Mesenchymal stem cell (in vitro differentiated cells and primary cell): ENCODE results near the gene RASSF8.

Source experiments
- DNase-seq: peaks from one replicate; pipeline ENCODE4 v3.0.0-alpha.2; 2013
- H2AFZ ChIP-seq: one replicate; pipeline ENCODE4 v1.6.1; 2013; ENCODE audit warnings: low read depth, mild to moderate bottlenecking, control low read depth, inconsistent platforms, low read length, moderate library complexity
- H2AK5ac ChIP-seq: 2 replicates; pipeline ENCODE4 v1.6.1; 2013; ENCODE audit warnings: low read length, moderate library complexity, mild to moderate bottlenecking, inconsistent platforms; ENCODE audit not compliant: severe bottlenecking
- H2BK120ac ChIP-seq: one replicate; pipeline ENCODE4 v1.6.1; 2013; ENCODE audit warnings: low read depth, mild to moderate bottlenecking, inconsistent platforms, low read length, moderate library complexity
- H2BK12ac ChIP-seq, 2 experiments: one replicate each; pipeline ENCODE4 v1.6.1; 2013; ENCODE audit warnings: inconsistent platforms in 2 of 2, low read length in 2 of 2, mild to moderate bottlenecking in 2 of 2, moderate library complexity in 2 of 2, control low read depth in 1 of 2
- H2BK15ac ChIP-seq: one replicate; pipeline ENCODE4 v1.6.1; 2013; ENCODE audit warnings: mild to moderate bottlenecking, low read depth, inconsistent platforms; ENCODE audit not compliant: poor library complexity, severe bottlenecking
- H2BK5ac ChIP-seq: 2 replicates; pipeline ENCODE4 v1.6.1; 2013; ENCODE audit warnings: low read depth, mild to moderate bottlenecking, low read length, control low read depth, inconsistent platforms; ENCODE audit not compliant: poor library complexity, severe bottlenecking
- H3K14ac ChIP-seq, 2 experiments: one replicate each; pipeline ENCODE4 v1.6.1; 2013; ENCODE audit warnings: inconsistent platforms in 2 of 2, low read length in 2 of 2, control low read depth in 1 of 2, mild to moderate bottlenecking in 1 of 2, moderate library complexity in 1 of 2
- H3K18ac ChIP-seq, 2 experiments: one replicate each; pipeline ENCODE4 v1.6.1; 2013; ENCODE audit warnings: inconsistent platforms in 2 of 2, low read length in 2 of 2, control low read depth in 1 of 2, low read depth in 1 of 2, mild to moderate bottlenecking in 1 of 2
- H3K23ac ChIP-seq, 2 experiments: one replicate each; pipeline ENCODE4 v1.6.1; 2013; ENCODE audit warnings: inconsistent platforms in 2 of 2, low read length in 2 of 2, mild to moderate bottlenecking in 2 of 2, moderate library complexity in 2 of 2, control low read depth in 1 of 2
- H3K27ac ChIP-seq: 2 replicates; pipeline ENCODE4 v1.5.1; 2013; ENCODE audit warnings: mild to moderate bottlenecking, moderate library complexity, low read length, control low read depth, inconsistent platforms; ENCODE audit not compliant: poor library complexity, severe bottlenecking
- H3K27me3 ChIP-seq, 2 experiments: 2 replicates each; pipeline versions ENCODE4 v1.6.1 to v1.7.0; 2013; ENCODE audit warnings: low read length in 2 of 2, mild to moderate bottlenecking in 2 of 2, moderate library complexity in 2 of 2, control low read depth in 1 of 2, inconsistent platforms in 1 of 2; ENCODE audit not compliant: control insufficient read depth in 1 of 2, insufficient read depth in 1 of 2
- H3K36me3 ChIP-seq, 2 experiments: 2 replicates each; pipeline versions ENCODE4 v1.6.1 to v1.7.0; 2013; ENCODE audit warnings: low read length in 2 of 2, control low read depth in 1 of 2, inconsistent platforms in 1 of 2, low read depth in 1 of 2, mild to moderate bottlenecking in 1 of 2; ENCODE audit not compliant: insufficient read depth in 2 of 2, control insufficient read depth in 1 of 2
- H3K4ac ChIP-seq, 2 experiments: one replicate each; pipeline ENCODE4 v1.6.1; 2013; ENCODE audit warnings: inconsistent platforms in 2 of 2, low read length in 2 of 2, mild to moderate bottlenecking in 2 of 2, moderate library complexity in 2 of 2, control low read depth in 1 of 2, low read depth in 1 of 2
- H3K4me1 ChIP-seq: 2 replicates; pipeline ENCODE4 v1.6.1; 2013; ENCODE audit warnings: low read depth, low read length, control low read depth; ENCODE audit not compliant: control insufficient read depth, insufficient read depth
- H3K4me2 ChIP-seq: 2 replicates; pipeline ENCODE4 v1.6.1; 2013; ENCODE audit warnings: low read length, mild to moderate bottlenecking, inconsistent platforms; ENCODE audit not compliant: poor library complexity, severe bottlenecking
- H3K4me3 ChIP-seq, 2 experiments: 2 replicates each; pipeline versions ENCODE4 v1.5.1 to v1.7.0; 2013; ENCODE audit warnings: low read length in 2 of 2, mild to moderate bottlenecking in 2 of 2, control low read depth in 1 of 2, low read depth in 1 of 2; ENCODE audit not compliant: insufficient read depth in 1 of 2
- H3K79me1 ChIP-seq: replicated peaks from 2 replicates; pipeline ENCODE4 v1.6.1; 2013; ENCODE audit warnings: mild to moderate bottlenecking, control low read depth, low read length, inconsistent platforms; ENCODE audit not compliant: poor library complexity, severe bottlenecking
- H3K9ac ChIP-seq: 2 replicates; pipeline ENCODE4 v1.7.0; 2013; ENCODE audit warnings: mild to moderate bottlenecking, low read length, moderate library complexity
- H3K9me3 ChIP-seq: 2 replicates; pipeline ENCODE4 v1.7.0; 2013; ENCODE audit warnings: mild to moderate bottlenecking, low read length; ENCODE audit not compliant: control insufficient read depth
- H4K8ac ChIP-seq: one replicate; pipeline ENCODE4 v1.6.1; 2013; ENCODE audit warnings: inconsistent platforms, mild to moderate bottlenecking, low read length, moderate library complexity
- H4K91ac ChIP-seq: one replicate; pipeline ENCODE4 v1.6.1; 2013; ENCODE audit warnings: mild to moderate bottlenecking, low read length, inconsistent platforms
- WGBS: methylation state at CpG from one replicate; pipeline ENCODE4 v1.1.7; 2013; ENCODE audit warnings: mixed read lengths; 5-methylcytosine and 5-hydroxymethylcytosine counted together

RASSF8 gene

DNA sequence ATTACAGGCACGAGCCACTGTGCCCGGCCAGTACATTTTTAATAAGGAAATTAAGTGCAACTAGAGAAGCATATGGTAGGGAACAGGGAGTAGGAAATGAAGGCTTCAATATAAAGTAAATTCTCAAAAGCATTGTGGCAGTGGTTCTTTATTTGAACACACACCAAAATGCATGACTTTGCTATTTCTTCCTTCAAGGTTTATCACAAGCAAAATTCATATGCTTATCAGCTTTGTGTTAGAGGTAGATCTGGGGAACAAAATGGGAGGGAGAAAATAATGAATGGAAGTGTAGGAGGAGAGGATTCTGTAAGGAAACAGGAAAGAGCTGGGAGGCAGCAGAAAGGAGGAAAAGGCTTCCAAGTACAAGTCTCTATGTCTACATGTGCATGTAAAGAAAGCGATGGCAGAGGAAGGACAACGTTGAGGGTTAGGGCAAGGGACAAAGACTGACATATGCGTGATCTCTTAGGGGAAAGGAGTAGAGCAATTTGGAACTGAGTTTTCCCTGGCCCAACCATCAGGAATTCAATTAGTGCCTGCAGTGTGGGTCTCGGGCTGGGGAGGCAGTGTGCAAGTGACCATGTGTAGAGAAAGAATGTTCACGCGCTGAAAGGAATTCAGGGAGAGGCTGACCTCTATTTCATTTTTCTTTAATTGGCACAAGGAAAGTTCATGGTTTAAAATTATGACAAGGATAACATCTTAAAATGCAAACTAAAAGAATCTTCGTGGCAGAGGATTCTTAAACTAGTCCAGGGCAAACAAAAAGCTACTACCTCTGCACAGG lies 22.9 kb upstream of the RASSF8 start:
- no peak overlapping the region for H4K91ac ChIP-seq
- H3K23ac ChIP-seq = no peak overlapping the region
- no peaks in the 10 kb centered on the region for H3K27me3 ChIP-seq
- H3K36me3 ChIP-seq = no peaks in the 10 kb centered on the region
- no peak overlapping the region for H2BK5ac ChIP-seq
- no peak overlapping the region for H3K4me3 ChIP-seq
- WGBS = 96% methylated on average over 9 of the region's 9 CpGs
- H2BK120ac ChIP-seq = no peak overlapping the region
- H2BK15ac ChIP-seq = no peak overlapping the region
- no peaks in the 10 kb centered on the region for H3K9me3 ChIP-seq
- no peak overlapping the region for H2BK12ac ChIP-seq
- no peak overlapping the region for H3K27ac ChIP-seq
- no peak overlapping the region for H2AFZ ChIP-seq
- no peak overlapping the region for H3K4ac ChIP-seq
- H3K14ac ChIP-seq = no peak overlapping the region
- no peak overlapping the region for H3K18ac ChIP-seq
- H3K79me1 ChIP-seq = no peaks in the 10 kb centered on the region
- no peaks in the 10 kb centered on the region for H3K4me1 ChIP-seq
- DNase-seq = no peak
- H2AK5ac ChIP-seq = no peak overlapping the region
- no peak overlapping the region for H3K9ac ChIP-seq
- H3K4me2 ChIP-seq = no peak overlapping the region
- H4K8ac ChIP-seq = no peak overlapping the region

DNA sequence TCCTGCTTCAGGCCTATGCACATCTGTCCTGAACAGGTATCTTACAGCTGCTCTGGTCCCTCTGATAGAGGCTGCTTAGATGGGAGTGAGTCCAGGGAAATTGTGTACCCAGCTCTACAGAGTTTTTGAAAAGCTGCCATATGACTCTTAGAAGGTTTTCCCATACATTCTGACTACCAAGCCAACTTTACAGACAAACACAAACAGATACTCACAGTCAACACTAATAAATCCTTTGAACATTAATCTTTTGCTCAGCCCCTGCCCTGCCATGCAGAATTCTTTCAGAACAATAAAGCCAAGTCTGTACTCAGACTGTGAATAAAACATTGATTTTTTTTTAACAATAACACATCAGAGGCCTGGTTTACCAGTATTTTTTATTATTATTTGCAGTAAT lies 21.4 kb upstream of the RASSF8 start:
- H3K4ac ChIP-seq = no peak overlapping the region
- H4K91ac ChIP-seq = no peak overlapping the region
- no peak overlapping the region for H2AK5ac ChIP-seq
- H3K9me3 ChIP-seq = no peaks in the 10 kb centered on the region
- H3K27me3 ChIP-seq = no peaks in the 10 kb centered on the region
- no peak overlapping the region for H2AFZ ChIP-seq
- H2BK120ac ChIP-seq = no peak overlapping the region
- no peaks in the 10 kb centered on the region for H3K79me1 ChIP-seq
- H2BK5ac ChIP-seq = no peak overlapping the region
- H3K4me3 ChIP-seq = no peak overlapping the region
- H3K27ac ChIP-seq = no peak overlapping the region
- no peaks in the 10 kb centered on the region for H3K4me1 ChIP-seq
- no peak overlapping the region for H3K14ac ChIP-seq
- no peaks in the 10 kb centered on the region for H3K36me3 ChIP-seq
- H3K4me2 ChIP-seq = no peak overlapping the region
- no peak overlapping the region for H3K18ac ChIP-seq
- H2BK12ac ChIP-seq = no peak overlapping the region
- no peak overlapping the region for H2BK15ac ChIP-seq
- H3K9ac ChIP-seq = no peak overlapping the region
- DNase-seq = no peak
- H3K23ac ChIP-seq = no peak overlapping the region
- H4K8ac ChIP-seq = no peak overlapping the region

DNA sequence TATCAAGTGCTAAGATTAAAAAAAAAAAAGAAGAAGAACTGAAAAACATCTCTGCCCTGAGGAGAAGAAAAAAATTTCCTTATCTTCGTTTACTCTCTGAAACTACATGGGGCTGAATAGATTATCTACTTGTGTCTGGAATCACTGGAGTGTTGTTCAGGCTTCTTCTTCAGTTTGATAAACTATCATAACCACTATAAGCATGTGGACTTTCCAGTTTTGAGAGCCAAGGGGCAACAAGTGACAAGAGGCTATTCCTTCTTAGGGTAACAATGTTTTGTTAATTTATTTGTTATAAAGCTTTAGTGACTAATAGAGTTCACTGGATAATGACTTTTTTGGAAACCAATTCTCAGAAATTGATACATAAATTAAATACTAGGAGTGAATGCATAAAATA lies 19.9 kb upstream of the RASSF8 start:
- H3K4ac ChIP-seq = no peak overlapping the region
- H3K79me1 ChIP-seq = no peaks in the 10 kb centered on the region
- no peak for DNase-seq
- H3K9me3 ChIP-seq = peaks cover 7% of the 10 kb centered on the region
- no peak overlapping the region for H3K23ac ChIP-seq
- no peak overlapping the region for H3K27ac ChIP-seq
- no peaks in the 10 kb centered on the region for H3K27me3 ChIP-seq
- no peak overlapping the region for H4K8ac ChIP-seq
- no peak overlapping the region for H2BK120ac ChIP-seq
- H2AK5ac ChIP-seq = no peak overlapping the region
- no peak overlapping the region for H3K4me3 ChIP-seq
- no peak overlapping the region for H4K91ac ChIP-seq
- H2AFZ ChIP-seq = no peak overlapping the region
- H3K18ac ChIP-seq = no peak overlapping the region
- H3K9ac ChIP-seq = no peak overlapping the region
- H3K36me3 ChIP-seq = no peaks in the 10 kb centered on the region
- peaks cover 2% of the 10 kb centered on the region for H3K4me1 ChIP-seq
- H3K4me2 ChIP-seq = no peak overlapping the region
- H2BK15ac ChIP-seq = no peak overlapping the region
- WGBS = no CpG with 5 or more reads among the region's 1 CpG
- no peak overlapping the region for H3K14ac ChIP-seq
- no peak overlapping the region for H2BK12ac ChIP-seq
- H2BK5ac ChIP-seq = no peak overlapping the region

DNA sequence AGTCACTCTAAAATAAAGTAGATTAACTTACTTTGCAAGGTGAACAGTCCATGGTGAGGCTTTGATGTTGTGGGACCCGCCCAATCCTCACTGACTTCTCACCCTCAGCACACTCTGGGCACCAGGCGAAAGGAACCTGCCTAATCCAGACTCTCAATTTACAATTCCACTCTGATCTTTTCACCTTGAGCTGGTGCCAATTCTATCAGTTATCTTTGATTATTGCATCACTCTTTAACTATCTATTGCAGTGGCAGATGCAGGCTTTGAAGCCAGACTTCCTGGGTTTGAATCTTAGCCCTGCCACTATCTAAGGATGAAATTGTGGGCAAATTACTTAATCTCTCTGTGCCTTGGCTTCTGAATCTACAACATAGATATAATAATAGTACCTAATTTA lies 18.9 kb upstream of the RASSF8 start:
- H3K4me2 ChIP-seq = no peak overlapping the region
- H3K23ac ChIP-seq = no peak overlapping the region
- no peak overlapping the region for H3K9ac ChIP-seq
- H3K4me3 ChIP-seq = no peak overlapping the region
- H4K8ac ChIP-seq = no peak overlapping the region
- no peaks in the 10 kb centered on the region for H3K79me1 ChIP-seq
- no peak overlapping the region for H3K4ac ChIP-seq
- H2BK12ac ChIP-seq = no peak overlapping the region
- H4K91ac ChIP-seq = no peak overlapping the region
- no peaks in the 10 kb centered on the region for H3K27me3 ChIP-seq
- H2BK5ac ChIP-seq = no peak overlapping the region
- peaks cover 2% of the 10 kb centered on the region for H3K4me1 ChIP-seq
- no peak overlapping the region for H2BK15ac ChIP-seq
- H3K14ac ChIP-seq = no peak overlapping the region
- no peak overlapping the region for H2AFZ ChIP-seq
- H3K18ac ChIP-seq = no peak overlapping the region
- DNase-seq = no peak
- WGBS = 99% methylated on average over 2 of the region's 2 CpGs
- H2BK120ac ChIP-seq = no peak overlapping the region
- no peak overlapping the region for H2AK5ac ChIP-seq
- H3K27ac ChIP-seq = no peak overlapping the region
- H3K36me3 ChIP-seq = no peaks in the 10 kb centered on the region
- peaks cover 7% of the 10 kb centered on the region for H3K9me3 ChIP-seq
